GM19438 (cell line): ENCODE measurements around the gene FAM43B.

Experiments used
- ATAC-seq: cut with Tn5 transposase; IDR thresholded peaks from one replicate; pipeline ENCODE4 v1.9.1; 2021; ENCODE audit warnings: low read depth; ENCODE audit not compliant: unreplicated experiment

The FAM43B gene

DNA sequence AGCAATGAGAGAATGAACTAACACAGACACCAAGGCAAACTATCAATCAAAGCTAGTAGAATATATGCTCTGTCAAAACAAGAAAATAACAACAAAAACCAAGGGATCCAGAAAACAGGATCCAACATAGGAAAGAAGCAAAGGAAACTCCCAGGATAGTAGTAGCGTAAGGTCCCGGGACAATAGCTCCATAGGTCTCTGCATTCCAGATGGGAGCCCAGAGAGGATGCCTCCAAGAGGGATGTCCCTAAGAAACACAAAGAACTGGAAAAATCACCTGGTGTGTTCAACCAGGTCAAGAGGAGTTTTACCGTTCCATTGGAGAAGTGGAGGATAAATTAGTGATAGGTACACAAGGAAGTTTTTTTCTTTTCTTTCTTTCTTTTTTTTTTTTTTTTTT lies 5.7 kb upstream of the FAM43B start:
- ATAC-seq, result no peak

GRCh38 chr1:20551161-20551560 lies 1.2 kb upstream of the FAM43B start:
- no peak for ATAC-seq

GRCh38 chr1:20552728-20553445 lies 514 bp downstream of the FAM43B start:
- no peak for ATAC-seq

- ATAC-seq, result no peak
Measured at GRCh38 chr1:20555025-20555757, 2.8 kb downstream of the FAM43B start.

GRCh38 chr1:20555758-20556120 lies 3.4 kb downstream of the FAM43B start:
- ATAC-seq, result no peak

GRCh38 chr1:20558191-20558590 lies 5.8 kb downstream of the FAM43B start:
- ATAC-seq, result no peak

- no peak for ATAC-seq
Measured at GRCh38 chr1:20560966-20561365, 8.6 kb downstream of the FAM43B start.

DNA sequence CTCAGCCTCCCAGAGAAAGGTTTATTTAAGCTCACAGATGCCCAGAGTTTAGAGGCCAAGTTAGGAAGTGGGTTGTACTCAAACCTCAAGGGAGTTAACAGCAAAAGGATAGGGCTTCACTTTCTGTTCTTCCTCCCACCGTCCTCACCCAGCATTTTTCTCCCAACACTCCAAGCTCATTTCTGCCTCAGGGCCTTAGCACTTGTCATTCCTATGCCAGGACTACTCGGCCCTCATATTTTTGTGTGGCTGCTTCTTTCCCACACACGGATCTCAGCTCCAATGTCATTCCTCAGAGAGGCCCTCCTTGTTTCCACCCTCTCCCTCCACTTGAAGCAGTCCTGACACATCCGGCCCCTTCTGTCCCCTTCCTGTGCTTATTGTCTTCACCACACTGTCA lies 12.9 kb downstream of the FAM43B start:
- ATAC-seq, result no peak

GRCh38 chr1:20569523-20570098 lies 17.2 kb downstream of the FAM43B start:
- no peak for ATAC-seq

DNA sequence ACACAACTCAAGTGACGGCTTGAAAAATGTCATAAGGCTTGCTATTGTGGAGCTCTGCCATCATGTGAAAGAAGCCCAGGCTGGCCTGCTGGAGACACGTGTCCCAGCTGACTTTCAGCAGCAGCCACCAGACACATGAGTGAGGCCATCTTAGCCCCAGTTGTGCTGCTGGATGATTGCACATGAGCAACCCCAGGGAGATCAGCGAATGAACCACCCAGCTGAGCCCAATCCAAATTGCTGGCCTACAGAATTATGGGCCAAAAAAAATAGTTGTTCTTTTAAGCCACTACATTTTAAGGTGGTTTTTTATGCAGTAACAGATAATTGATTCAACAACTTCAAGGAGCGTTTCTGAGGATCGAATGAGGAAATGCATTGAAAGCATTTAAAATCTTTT lies 19.1 kb downstream of the FAM43B start:
- no peak for ATAC-seq

GRCh38 chr1:20573987-20574386 lies 21.6 kb downstream of the FAM43B start:
- ATAC-seq, result no peak

GRCh38 chr1:20574686-20575540 lies 22.5 kb downstream of the FAM43B start:
- no peak for ATAC-seq

DNA sequence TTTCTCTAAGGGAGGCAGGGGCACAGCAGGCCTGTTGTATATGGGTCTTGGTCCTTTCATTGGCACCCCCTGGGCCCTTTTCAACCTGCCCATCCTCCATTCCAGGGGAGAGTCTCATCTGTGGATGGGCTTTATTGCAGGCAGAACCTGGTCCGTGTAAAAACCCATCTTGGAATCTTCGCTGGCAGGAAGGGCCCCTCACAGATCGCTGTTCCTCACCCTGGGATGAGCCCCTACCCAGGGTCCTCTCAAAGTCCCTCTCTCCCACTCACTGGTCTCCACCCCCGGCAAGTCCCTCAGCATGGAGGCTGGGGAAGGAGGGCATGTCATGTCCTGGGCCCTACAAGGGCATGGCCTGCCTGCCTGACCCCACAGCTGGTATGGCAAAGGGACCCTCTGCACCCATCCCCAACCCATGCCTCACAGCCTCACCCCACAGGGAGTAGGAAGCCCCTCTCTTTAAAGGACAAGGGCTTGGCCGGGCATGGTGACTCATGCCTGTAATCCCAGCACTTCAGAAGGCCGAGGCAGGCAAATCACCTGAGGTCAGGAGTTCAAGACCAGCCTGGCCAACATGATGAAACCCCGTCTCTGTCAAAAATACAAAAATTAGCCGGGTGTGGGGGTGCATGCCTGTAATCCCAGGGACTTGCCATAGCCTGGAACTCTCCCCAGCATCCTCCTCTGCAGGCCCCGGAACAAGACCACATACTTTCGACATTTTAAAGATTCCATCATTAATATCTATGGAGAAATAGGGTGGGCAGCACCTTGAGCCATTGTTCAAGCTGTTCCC lies 23.4 kb downstream of the FAM43B start:
- ATAC-seq, result no peak

DNA sequence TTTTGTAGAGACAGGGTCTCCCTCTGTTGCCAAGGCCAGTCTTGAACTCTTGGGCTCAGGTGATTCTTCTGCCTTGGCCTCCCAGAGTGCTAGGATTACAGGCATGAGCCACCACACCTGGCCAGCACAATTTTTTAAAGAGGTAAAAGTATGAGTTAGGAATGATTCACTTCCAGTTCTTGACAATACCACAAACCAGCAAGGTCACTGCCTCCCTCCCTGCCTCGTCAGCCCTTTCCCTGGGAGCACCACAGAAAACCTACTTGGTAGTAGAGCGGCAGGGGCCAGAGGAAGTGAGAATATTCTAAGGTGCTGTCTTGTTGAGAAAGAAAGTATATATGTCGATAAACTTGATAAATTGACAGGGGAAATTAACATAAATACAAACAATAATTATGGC lies 25.7 kb downstream of the FAM43B start:
- no peak for ATAC-seq

DNA sequence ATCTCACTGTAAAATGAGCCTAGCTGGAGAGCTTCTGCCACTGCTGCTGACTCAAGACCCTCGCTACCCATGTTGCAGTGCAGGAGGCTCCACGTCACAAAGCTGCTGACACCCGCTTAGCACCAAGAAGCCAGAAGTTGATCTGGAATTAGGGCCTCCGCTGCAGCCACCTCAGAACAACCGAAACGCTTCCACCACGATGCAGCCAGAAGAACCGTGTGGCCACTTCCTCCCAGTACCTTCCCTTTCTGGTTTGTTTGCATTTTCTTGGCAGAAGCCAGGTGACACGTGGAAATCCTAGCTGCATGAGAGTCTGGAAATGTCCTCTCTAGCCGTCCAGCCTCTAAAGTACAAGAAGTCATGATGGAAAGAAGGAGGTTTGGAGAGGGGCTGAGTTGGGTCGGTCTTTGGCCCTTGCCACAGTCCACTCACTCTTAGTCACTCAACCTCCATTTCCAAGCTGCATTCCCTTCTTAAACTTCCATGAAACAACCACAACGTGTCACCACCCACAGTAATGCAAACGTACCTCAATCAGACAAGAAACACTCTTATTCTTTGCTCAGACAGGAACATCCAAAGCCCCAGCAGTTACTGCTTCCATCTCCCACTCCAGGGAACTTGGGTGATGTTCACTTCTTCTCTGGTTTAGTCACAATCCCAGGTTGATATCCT lies 26.5 kb downstream of the FAM43B start:
- ATAC-seq, result no peak

DNA sequence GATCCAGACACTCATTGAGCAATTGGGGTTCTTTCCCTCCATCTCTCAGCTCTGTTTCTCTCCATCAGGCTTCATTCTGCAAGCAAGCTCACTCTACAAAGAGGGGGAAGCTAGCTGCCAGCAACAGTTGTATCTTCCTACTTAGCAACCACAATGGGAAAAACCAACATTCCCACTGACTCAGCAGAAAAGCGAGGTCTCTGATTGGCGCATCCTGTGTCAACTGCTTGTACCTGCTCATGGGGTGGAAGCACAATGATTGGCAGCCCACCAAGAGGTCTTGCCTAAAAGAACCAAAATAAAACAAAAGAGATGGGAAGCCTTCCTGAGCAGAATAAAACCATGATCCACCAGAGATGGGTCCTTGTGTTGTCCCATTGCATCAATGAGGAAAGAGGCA lies 32.5 kb downstream of the FAM43B start:
- ATAC-seq, result no peak

GRCh38 chr1:20586953-20587660 lies 34.7 kb downstream of the FAM43B start:
- no peak for ATAC-seq

- no peak for ATAC-seq
Measured at GRCh38 chr1:20587661-20588053, 35.3 kb downstream of the FAM43B start.

DNA sequence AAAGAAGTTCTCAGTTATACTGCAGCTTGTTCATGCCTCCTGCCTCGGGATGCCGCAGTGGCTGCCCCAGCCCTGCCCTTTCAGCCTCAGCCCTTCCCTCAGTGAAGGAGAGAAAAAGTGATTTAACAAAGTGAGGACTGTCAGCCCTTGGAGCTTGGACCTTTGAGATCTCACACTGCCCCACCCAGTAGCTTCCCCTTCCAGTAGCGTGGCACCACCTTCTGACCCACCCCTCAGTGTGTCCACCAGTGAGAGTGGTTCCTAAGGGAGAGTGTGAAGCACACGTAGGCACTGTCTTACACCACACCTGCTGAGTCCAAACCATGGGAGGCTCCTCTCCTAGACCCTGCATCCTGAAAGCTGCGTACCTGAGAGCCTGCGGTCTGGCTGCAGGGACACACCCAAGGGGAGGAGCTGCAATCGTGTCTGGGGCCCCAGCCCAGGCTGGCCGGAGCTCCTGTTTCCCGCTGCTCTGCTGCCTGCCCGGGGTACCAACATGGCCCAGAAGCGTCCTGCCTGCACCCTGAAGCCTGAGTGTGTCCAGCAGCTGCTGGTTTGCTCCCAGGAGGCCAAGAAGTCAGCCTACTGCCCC lies 36.4 kb downstream of the FAM43B start, which contains the start of gene CDA:
Gene CDA (plus strand): TSS at position 464 of the 592 bp plus-strand sequence. CDS start 33 bp downstream, at position 497.
- no peak for ATAC-seq
